ENCODE measurements around the gene DNLZ. TPM values are rescaled to one million over a fixed set of nuclear protein-coding genes. Genes with fewer than 3 reads are reported as not detected.
A peak's percentile ranks its signal among the peaks of the same experiment; 100 is the strongest.

DNLZ gene
- total RNA-seq, 4 donors from 2014 or later: 37.9 to 65.1 (median 54.3) TPM

GRCh38 chr9:136401173-136401922 is 37.8 kb upstream of the DNLZ start:
- in situ Hi-C loops (cut with MboI; ENCODE audit: low sequenced_read_pairs in 4 of 4) (no loop called here), intact Hi-C loops (cut with DNase I; ENCODE audit: low total_unique reads) (loop anchor here (10.0 kb wide), 1 partner anchor 437 kb away; the partner anchor contains the start of gene UBAC1)
- DNase-seq: no peak
- no peak overlapping the region for H3K4me3 ChIP-seq
- no peaks in the 10 kb centered on the region for H3K9me3 ChIP-seq
- TF ChIP-seq CTCF (IDR thresholded peaks at IDR 0.05 in 4 of 5, conservative IDR thresholded peaks at IDR 0.05 in 1 of 5) (no peak), POLR2A (IDR thresholded peaks at IDR 0.05) (no peak)
- no peaks in the 10 kb centered on the region for H3K27me3 ChIP-seq
- ATAC-seq: no peak
- peaks cover 0 to 39% of the 10 kb centered on the region in 2 donors for H3K36me3 ChIP-seq
- H3K27ac ChIP-seq: no peak overlapping the region
- peaks cover 14 to 18% of the 10 kb centered on the region in 2 donors for H3K4me1 ChIP-seq

GRCh38 chr9:136400038-136400834 is 36.7 kb upstream of the DNLZ start, which contains the start of gene SNAPC4:
Gene SNAPC4 (minus strand): TSS chr9:136400170. CDS start chr9:136398428, 1,742 bp downstream.
- H3K27ac ChIP-seq: peak within 1 kb of the TSS; percentile 54 to 78 (median 73)

GRCh38 chr9:136399176-136400037 is 35.9 kb upstream of the DNLZ start:
- no peaks in the 10 kb centered on the region for H3K9me3 ChIP-seq
- peaks cover 14 to 18% of the 10 kb centered on the region in 2 donors for H3K4me1 ChIP-seq
- no peak for ATAC-seq
- peak overlapping the region; percentile 75 to 96 (median 94) for H3K4me3 ChIP-seq
- peak overlapping the region; percentile 43 to 78 (median 73) for H3K27ac ChIP-seq
- intact Hi-C loops (cut with DNase I; ENCODE audit: low total_unique reads): loop anchor here (1.0 to 10.0 kb wide), 3 partner anchors 11 to 435 kb away; partner anchors contain the start of genes DNLZ, ENTR1, PMPCA and UBAC1
- TF ChIP-seq POLR2A (IDR thresholded peaks at IDR 0.05) (no peak), CTCF (IDR thresholded peaks at IDR 0.05 in 4 of 5, conservative IDR thresholded peaks at IDR 0.05 in 1 of 5) (no peak)
- H3K27me3 ChIP-seq: no peaks in the 10 kb centered on the region
- peaks cover 0 to 39% of the 10 kb centered on the region in 2 donors for H3K36me3 ChIP-seq
- in situ Hi-C loops (cut with MboI; ENCODE audit: low sequenced_read_pairs in 4 of 4): no loop called here
- no peak for DNase-seq

More at GRCh38 chr9:136400038-136400834, 36.7 kb upstream of the DNLZ start, which contains the start of gene SNAPC4:
- Histone ChIP-seq H3K9me3 (no peaks in the 10 kb centered on the region), H3K36me3 (peaks cover 0 to 39% of the 10 kb centered on the region in 2 donors), H3K27me3 (no peaks in the 10 kb centered on the region), H3K4me3 (peak within 1 kb of the TSS; percentile 75 to 96 (median 94)), H3K4me1 (peaks cover 14 to 18% of the 10 kb centered on the region in 2 donors)
- ATAC-seq (peak; percentile 90 to 93), DNase-seq (peak; percentile 52 to 75)
- in situ Hi-C loops (cut with MboI; ENCODE audit: low sequenced_read_pairs in 4 of 4): no loop called here
- intact Hi-C loops (cut with DNase I; ENCODE audit: low total_unique reads): loop anchor here (1.0 to 10.0 kb wide), 3 partner anchors 10 to 435 kb away; partner anchors contain the start of genes DNLZ, ENTR1, PMPCA and UBAC1
- TF ChIP-seq POLR2A (IDR thresholded peaks at IDR 0.05): peak; percentile 60 to 64
- peak; percentile 84 to 98 (median 91) for TF ChIP-seq CTCF (IDR thresholded peaks at IDR 0.05 in 4 of 5, conservative IDR thresholded peaks at IDR 0.05 in 1 of 5)

GRCh38 chr9:136398286-136398685 is 34.7 kb upstream of the DNLZ start:
- Histone ChIP-seq H3K36me3 (peaks cover 0 to 40% of the 10 kb centered on the region in 2 donors), H3K27ac (no peak overlapping the region), H3K27me3 (no peaks in the 10 kb centered on the region), H3K4me1 (peaks cover 14 to 18% of the 10 kb centered on the region in 2 donors), H3K9me3 (no peaks in the 10 kb centered on the region), H3K4me3 (peak overlapping the region in 1 of 4 donors; percentile 93)
- in situ Hi-C loops (cut with MboI; ENCODE audit: low sequenced_read_pairs in 4 of 4) (no loop called here), intact Hi-C loops (cut with DNase I; ENCODE audit: low total_unique reads) (no loop called here)
- DNase-seq (no peak), ATAC-seq (no peak)
- TF ChIP-seq POLR2A (IDR thresholded peaks at IDR 0.05) (no peak), CTCF (IDR thresholded peaks at IDR 0.05 in 4 of 5, conservative IDR thresholded peaks at IDR 0.05 in 1 of 5) (no peak)
